ENCODE data around the gene CWC15.

CWC15 gene

DNA sequence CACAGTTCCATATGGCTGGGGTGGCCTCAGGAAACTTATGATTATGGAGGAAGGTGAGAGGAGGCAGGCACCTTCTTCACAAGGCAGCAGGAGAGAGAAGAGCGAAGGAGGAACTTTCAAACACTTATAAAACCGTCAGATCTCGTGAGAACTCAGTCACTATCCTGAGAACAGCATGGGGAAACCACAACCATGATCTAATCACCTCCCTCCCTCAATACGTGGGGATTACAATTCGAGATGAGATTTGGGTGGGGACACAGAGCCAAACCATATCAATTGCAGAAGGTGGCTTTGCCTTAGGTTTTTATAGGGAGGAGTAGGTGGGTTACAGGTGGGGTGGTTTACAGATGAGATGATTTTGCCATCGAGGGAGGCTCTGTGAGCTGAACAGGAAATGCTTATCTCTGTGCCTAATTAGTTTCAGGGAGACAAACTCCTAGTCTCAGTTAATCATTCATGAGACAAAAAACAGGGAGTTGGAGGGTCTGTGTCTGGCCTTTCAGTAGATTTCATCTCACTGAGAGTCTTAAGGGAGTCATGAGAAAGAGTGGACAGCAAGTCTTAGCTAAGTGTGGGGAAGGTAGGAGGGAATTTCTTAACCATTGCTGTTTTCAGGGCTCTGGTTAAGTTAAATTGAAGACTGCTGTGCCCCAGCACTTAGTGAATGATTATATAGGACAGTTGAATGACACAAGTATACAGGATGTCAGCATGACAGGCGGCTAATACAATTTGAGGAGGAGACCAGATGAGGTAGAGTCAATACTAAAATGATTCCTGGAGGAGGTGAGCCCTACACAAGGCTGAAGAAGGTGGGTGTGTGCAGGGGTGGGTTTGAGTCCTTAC is 47.7 kb downstream of the CWC15 start:
- no peak for TF ChIP-seq ZBTB49 (tag by site-specific recombination; IDR thresholded peaks at IDR 0.05; ENCODE audit: low read depth)
- no peak for TF ChIP-seq GFI1B (tag by site-specific recombination; IDR thresholded peaks at IDR 0.05)
- no peak for TF ChIP-seq ZSCAN30 (tag by site-specific recombination; IDR thresholded peaks at IDR 0.05)
- TF ChIP-seq ZNF146 (tag by site-specific recombination; IDR thresholded peaks at IDR 0.05), result no peak
- no peak for TF ChIP-seq SALL2 (tag by site-specific recombination; IDR thresholded peaks at IDR 0.05; ENCODE audit: borderline replicate concordance)
- TF ChIP-seq ZNF707 (tag by site-specific recombination; IDR thresholded peaks at IDR 0.05), result no peak
- TF ChIP-seq ZNF473 (tag by site-specific recombination; IDR thresholded peaks at IDR 0.05), result no peak
- no peak for TF ChIP-seq HIC1 (tag by site-specific recombination; IDR thresholded peaks at IDR 0.05)
- no peak for TF ChIP-seq ZNF560 (tag by site-specific recombination; IDR thresholded peaks at IDR 0.05; ENCODE audit: borderline replicate concordance)
- TF ChIP-seq GLIS2 (tag by site-specific recombination; IDR thresholded peaks at IDR 0.05), result no peak
- TF ChIP-seq SCRT2 (tag by site-specific recombination; IDR thresholded peaks at IDR 0.05), result no peak
- TF ChIP-seq, protein P1, sequence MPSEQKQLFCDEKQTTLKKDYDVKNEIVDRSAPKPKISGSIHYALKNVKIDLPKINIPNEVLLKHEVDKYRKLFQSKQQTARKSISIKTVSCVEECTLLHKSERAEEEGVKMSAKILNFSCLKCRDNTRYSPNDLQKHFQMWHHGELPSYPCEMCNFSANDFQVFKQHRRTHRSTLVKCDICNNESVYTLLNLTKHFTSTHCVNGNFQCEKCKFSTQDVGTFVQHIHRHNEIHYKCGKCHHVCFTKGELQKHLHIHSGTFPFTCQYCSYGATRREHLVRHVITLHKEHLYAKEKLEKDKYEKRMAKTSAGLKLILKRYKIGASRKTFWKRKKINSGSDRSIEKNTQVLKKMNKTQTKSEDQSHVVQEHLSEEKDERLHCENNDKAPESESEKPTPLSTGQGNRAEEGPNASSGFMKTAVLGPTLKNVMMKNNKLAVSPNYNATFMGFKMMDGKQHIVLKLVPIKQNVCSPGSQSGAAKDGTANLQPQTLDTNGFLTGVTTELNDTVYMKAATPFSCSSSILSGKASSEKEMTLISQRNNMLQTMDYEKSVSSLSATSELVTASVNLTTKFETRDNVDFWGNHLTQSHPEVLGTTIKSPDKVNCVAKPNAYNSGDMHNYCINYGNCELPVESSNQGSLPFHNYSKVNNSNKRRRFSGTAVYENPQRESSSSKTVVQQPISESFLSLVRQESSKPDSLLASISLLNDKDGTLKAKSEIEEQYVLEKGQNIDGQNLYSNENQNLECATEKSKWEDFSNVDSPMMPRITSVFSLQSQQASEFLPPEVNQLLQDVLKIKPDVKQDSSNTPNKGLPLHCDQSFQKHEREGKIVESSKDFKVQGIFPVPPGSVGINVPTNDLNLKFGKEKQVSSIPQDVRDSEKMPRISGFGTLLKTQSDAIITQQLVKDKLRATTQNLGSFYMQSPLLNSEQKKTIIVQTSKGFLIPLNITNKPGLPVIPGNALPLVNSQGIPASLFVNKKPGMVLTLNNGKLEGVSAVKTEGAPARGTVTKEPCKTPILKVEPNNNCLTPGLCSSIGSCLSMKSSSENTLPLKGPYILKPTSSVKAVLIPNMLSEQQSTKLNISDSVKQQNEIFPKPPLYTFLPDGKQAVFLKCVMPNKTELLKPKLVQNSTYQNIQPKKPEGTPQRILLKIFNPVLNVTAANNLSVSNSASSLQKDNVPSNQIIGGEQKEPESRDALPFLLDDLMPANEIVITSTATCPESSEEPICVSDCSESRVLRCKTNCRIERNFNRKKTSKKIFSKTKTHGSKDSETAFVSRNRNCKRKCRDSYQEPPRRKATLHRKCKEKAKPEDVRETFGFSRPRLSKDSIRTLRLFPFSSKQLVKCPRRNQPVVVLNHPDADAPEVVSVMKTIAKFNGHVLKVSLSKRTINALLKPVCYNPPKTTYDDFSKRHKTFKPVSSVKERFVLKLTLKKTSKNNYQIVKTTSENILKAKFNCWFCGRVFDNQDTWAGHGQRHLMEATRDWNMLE (tag by site-specific recombination; conservative IDR thresholded peaks at IDR 0.05; ENCODE audit: low read depth), result no peak
- TF ChIP-seq ZNF843 (tag by site-specific recombination; IDR thresholded peaks at IDR 0.05), result no peak
- no peak for TF ChIP-seq ZNF623 (tag by site-specific recombination; IDR thresholded peaks at IDR 0.05)
- TF ChIP-seq PATZ1 (tag by site-specific recombination; IDR thresholded peaks at IDR 0.05), result no peak
- H3K36me3 ChIP-seq (ENCODE audit: control insufficient read depth in 2 of 2, insufficient read depth in 1 of 2, low read length in 2 of 2), result no peaks in the 10 kb centered on the region
- no peak overlapping the region for H3K4me3 ChIP-seq (ENCODE audit: low read depth, low read length)
- ChIA-PET POLR2A (no interaction called here), CTCF (no interaction called here)
- no peaks in the 10 kb centered on the region for H3K4me1 ChIP-seq (ENCODE audit: control insufficient read depth, insufficient read depth, low read length)
- no peak overlapping the region for H3K27ac ChIP-seq (ENCODE audit: extremely low read depth, low read depth, low read length)
- H3K9me3 ChIP-seq (ENCODE audit: control insufficient read depth, insufficient read depth, low read depth, low read length), result no peaks in the 10 kb centered on the region

Measured in HEK293 (cell line).